GM12873 (cell line): ENCODE measurements around the gene MAPK1IP1L.

Source experiments
- CTCF ChIP-seq: IDR thresholded peaks from 2 replicates; pipeline ENCODE4 v1.5.1; 2012; ENCODE audit warnings: low read depth, mild to moderate bottlenecking, moderate library complexity, low read length, control low read depth; ENCODE audit not compliant: insufficient read depth; ENCODE audit errors: missing control alignments

Gene MAPK1IP1L

GRCh38 chr14:55075628-55076175, 24.3 kb downstream of the MAPK1IP1L start:
- no peak for TF ChIP-seq CTCF

GRCh38 chr14:55077170-55078151, 26.0 kb downstream of the MAPK1IP1L start:
- no peak for TF ChIP-seq CTCF

DNA sequence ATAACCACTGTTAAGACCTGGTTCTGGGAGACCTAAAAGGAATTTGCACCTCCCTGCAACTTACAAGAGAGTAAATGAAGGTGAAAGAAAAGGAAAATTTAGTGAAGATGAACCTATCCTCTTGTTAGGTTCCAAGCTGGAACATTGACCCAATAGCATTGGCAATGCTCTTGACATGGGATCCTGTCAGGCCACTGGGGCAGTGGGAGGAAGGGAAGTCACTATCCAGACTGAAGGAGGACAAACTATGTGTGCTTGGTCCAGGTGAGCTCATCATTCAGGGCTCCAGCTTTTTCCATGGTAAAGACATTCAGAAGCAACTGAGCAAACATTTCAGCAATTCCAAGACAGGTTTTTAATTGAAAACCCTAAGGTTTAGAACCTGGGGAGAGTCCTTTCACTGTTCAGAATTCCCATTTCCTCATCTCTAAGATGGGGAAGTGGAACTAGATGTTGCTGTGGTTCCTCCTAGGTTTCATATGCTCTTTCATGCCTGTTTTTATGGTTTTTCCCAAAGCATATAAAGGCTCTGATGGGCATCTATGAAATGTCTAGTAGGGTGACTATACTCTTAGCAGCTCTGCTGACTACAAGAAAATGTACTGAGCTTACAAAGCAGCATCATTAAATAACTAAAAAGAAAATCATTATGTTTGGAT, 33.1 kb downstream of the MAPK1IP1L start:
- no peak for TF ChIP-seq CTCF

DNA sequence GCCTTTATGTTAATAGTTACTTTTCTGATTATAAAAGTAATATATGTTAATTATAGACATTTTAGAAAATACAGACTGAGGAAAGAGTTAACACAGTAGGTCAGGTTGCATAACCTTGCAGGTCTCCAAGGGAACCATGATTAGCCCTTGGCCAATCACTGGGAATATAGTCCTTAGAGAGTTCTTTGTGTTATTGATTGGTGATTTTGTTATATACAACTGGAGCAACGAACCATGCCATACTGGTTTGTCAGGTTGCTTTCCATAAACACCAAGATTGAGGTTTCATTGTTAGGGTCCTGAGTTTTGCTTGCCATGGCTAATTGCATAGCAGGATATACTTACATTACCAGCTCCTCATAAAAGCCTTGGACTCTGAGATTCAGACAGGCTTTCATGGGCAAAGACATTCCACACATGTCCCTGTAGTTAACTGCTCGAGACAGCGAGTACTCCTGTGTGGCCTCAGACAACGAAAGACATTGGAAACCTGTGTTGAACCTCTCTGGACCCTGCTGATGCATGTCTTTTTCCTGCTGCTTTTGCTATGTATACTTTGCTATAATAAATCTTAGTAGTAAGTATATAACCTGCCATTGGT, 33.7 kb downstream of the MAPK1IP1L start:
- TF ChIP-seq CTCF: no peak

GRCh38 chr14:55086938-55087337, 35.5 kb downstream of the MAPK1IP1L start:
- no peak for TF ChIP-seq CTCF

DNA sequence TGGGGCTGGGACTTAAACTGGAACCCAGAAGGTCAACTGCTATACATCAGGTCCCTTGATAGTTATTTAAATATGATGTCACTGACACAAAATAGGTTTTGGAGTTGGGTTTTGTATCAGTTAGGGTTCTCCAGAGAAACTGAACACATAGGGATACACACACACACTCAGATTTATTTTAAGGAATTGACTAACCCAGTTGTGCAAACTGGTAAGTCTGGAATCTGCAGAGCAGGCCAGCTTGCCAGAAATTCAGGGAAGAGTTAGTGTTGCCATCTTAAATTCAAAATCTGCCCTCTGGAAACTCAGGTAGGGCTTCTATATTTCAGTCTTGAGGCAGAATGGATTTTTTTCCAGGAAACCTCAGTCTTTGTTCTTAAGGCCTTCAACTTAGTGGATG, 36.9 kb downstream of the MAPK1IP1L start:
- no peak for TF ChIP-seq CTCF

- no peak for TF ChIP-seq CTCF
These were observed 40.9 kb downstream of the MAPK1IP1L start for GRCh38 chr14:55092341-55092740.
